ENCODE data around the gene ULBP3. TPM values are rescaled to one million over a fixed set of nuclear protein-coding genes. Genes with fewer than 3 reads are reported as not detected.
A peak's percentile ranks its signal among the peaks of the same experiment; 100 is the strongest.

Gene ULBP3
- total and polyA plus RNA-seq, 9 of the 15 experiments (the other 6 are each of a cell fraction or from before 2014, with no cell fraction given), result 0.25 to 0.33 TPM; not detected in 7

DNA sequence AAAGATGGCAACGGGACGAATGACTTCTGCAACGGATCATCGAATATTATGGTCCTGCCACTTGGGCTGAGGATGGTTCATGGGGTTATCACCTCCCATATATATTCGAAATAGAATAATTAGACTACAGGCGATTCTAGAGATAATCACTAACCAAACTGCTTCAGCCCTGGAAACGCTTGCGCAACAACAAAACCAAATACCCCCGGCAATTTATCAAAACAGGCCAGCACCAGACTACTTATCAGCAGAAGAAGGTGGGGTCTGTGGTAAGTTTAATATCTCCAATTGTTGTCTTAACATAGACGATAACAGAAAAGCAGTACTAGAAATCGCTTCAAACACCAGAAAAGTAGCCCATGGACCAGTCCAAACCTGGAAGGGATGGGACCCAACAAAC, 31.0 kb upstream of the ULBP3 start:
- Histone ChIP-seq H3K4me3 (no peak overlapping the region), H3K9ac (ENCODE audit: insufficient read depth in 1 of 2, low read depth in 2 of 2, low read length in 2 of 2) (no peak overlapping the region), H3K27me3 (ENCODE audit: control insufficient read depth in 2 of 2, insufficient read depth in 2 of 2, low read length in 2 of 2) (peaks cover 51 to 60% of the 10 kb centered on the region in 2 experiments), H3K36me3 (ENCODE audit: control insufficient read depth, insufficient read depth, low read length) (no peaks in the 10 kb centered on the region), H4K20me1 (replicated peaks; ENCODE audit: control insufficient read depth, insufficient read depth, low read length) (0 out of 2 replicates have a peak, but pooled peaks cover 2% of the 10 kb centered on the region), H2AFZ (ENCODE audit: low read depth, low read length) (no peak overlapping the region), H3K9me3 (replicated peaks; ENCODE audit: control insufficient read depth, insufficient read depth, low read depth, low read length) (no peaks in the 10 kb centered on the region), H3K27ac (ENCODE audit: extremely low read depth, low read depth, low read length) (no peak overlapping the region), H3K4me2 (ENCODE audit: insufficient read depth, low read length) (no peak overlapping the region), H3K9me1 (ENCODE audit: control insufficient read depth, insufficient read depth, low read length) (no peaks in the 10 kb centered on the region), H3K79me2 (ENCODE audit: control insufficient read depth, insufficient read depth, low read length) (no peaks in the 10 kb centered on the region), H3K4me1 (replicated peaks in 1 of 2; ENCODE audit: control insufficient read depth in 2 of 2, insufficient read depth in 2 of 2, low read length in 2 of 2) (peaks cover 0 to 3% of the 10 kb centered on the region in 2 experiments; a peak in 1 of 5 replicates)
- FAIRE-seq (no peak), ATAC-seq (no peak), DNase-seq (ENCODE audit: extremely low read depth in 1 of 4, low spot score in 3 of 4) (no peak)
- ChIA-PET POLR2A (no interaction called here), CTCF (ENCODE audit: low intra/inter-chr PET ratio) (no interaction called here)
- in situ Hi-C loops (cut with MboI), result no loop called here
- 3% methylated on average over 11 of the region's 11 CpGs for WGBS (ENCODE audit: insufficient coverage, low coverage, missing lambda C conversion rate)
- intact Hi-C loops (cut with micrococcal nuclease), result no loop called here
- no TSS peak for BruUV-seq (replicated peaks)
- TF ChIP-seq CBFA2T3 (IDR thresholded peaks at IDR 0.05) (peak; percentile 47), HDAC6 (IDR thresholded peaks at IDR 0.05; ENCODE audit: low read depth, low read length) (no peak), NCOR1 (IDR thresholded peaks at IDR 0.05) (no peak), HLTF (IDR thresholded peaks at IDR 0.05) (no peak), HNRNPUL1 (IDR thresholded peaks at IDR 0.05; ENCODE audit: low read length) (no peak), ZNF764 (CRISPR knock-in tag; IDR thresholded peaks at IDR 0.05; ENCODE audit: low read depth) (no peak), JUN (IDR thresholded peaks at IDR 0.05; ENCODE audit: borderline replicate concordance, low read depth, low read length) (no peak), JUN (CRISPR knock-in tag; IDR thresholded peaks at IDR 0.05; ENCODE audit: borderline replicate concordance) (no peak), ZNF551 (CRISPR knock-in tag; IDR thresholded peaks at IDR 0.05) (no peak), SREBF2 (CRISPR knock-in tag; IDR thresholded peaks at IDR 0.05) (no peak), CC2D1A (IDR thresholded peaks at IDR 0.05) (no peak), EP300 (IDR thresholded peaks at IDR 0.05; ENCODE audit: low read length) (peak; percentile 25; the same call in 1 of the 2 replicates), FOXK1 (CRISPR knock-in tag; IDR thresholded peaks at IDR 0.05; ENCODE audit: borderline replicate concordance) (no peak), SIN3A (IDR thresholded peaks at IDR 0.05; ENCODE audit: borderline replicate concordance in 2 of 2, control insufficient read depth in 1 of 2, low read depth in 2 of 2, low read length in 2 of 2) (no peak), RUNX1 (IDR thresholded peaks at IDR 0.05; ENCODE audit: low read depth) (no peak), RNF2 (IDR thresholded peaks at IDR 0.05) (peak; percentile 21; the same call in 1 of the 2 replicates), FOXJ2 (tag; IDR thresholded peaks at IDR 0.05) (0 out of 2 replicates have a peak, but pooled peaks have one; percentile 35), TAL1 (IDR thresholded peaks at IDR 0.05) (0 out of 2 replicates have a peak, but pooled peaks have one; percentile 19)
- TF ChIP-seq, protein P1, sequence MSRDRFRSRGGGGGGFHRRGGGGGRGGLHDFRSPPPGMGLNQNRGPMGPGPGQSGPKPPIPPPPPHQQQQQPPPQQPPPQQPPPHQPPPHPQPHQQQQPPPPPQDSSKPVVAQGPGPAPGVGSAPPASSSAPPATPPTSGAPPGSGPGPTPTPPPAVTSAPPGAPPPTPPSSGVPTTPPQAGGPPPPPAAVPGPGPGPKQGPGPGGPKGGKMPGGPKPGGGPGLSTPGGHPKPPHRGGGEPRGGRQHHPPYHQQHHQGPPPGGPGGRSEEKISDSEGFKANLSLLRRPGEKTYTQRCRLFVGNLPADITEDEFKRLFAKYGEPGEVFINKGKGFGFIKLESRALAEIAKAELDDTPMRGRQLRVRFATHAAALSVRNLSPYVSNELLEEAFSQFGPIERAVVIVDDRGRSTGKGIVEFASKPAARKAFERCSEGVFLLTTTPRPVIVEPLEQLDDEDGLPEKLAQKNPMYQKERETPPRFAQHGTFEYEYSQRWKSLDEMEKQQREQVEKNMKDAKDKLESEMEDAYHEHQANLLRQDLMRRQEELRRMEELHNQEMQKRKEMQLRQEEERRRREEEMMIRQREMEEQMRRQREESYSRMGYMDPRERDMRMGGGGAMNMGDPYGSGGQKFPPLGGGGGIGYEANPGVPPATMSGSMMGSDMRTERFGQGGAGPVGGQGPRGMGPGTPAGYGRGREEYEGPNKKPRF (IDR thresholded peaks at IDR 0.05; ENCODE audit: low read depth, low read length), result no peak
- TF ChIP-seq, protein P2, sequence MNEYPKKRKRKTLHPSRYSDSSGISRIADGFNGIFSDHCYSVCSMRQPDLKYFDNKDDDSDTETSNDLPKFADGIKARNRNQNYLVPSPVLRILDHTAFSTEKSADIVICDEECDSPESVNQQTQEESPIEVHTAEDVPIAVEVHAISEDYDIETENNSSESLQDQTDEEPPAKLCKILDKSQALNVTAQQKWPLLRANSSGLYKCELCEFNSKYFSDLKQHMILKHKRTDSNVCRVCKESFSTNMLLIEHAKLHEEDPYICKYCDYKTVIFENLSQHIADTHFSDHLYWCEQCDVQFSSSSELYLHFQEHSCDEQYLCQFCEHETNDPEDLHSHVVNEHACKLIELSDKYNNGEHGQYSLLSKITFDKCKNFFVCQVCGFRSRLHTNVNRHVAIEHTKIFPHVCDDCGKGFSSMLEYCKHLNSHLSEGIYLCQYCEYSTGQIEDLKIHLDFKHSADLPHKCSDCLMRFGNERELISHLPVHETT (CRISPR knock-in tag; conservative IDR thresholded peaks at IDR 0.05 in 1 of 2, IDR thresholded peaks at IDR 0.05 in 1 of 2), result no peak
- TF ChIP-seq, protein P3, sequence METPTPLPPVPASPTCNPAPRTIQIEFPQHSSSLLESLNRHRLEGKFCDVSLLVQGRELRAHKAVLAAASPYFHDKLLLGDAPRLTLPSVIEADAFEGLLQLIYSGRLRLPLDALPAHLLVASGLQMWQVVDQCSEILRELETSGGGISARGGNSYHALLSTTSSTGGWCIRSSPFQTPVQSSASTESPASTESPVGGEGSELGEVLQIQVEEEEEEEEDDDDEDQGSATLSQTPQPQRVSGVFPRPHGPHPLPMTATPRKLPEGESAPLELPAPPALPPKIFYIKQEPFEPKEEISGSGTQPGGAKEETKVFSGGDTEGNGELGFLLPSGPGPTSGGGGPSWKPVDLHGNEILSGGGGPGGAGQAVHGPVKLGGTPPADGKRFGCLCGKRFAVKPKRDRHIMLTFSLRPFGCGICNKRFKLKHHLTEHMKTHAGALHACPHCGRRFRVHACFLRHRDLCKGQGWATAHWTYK (CRISPR knock-in tag; IDR thresholded peaks at IDR 0.05), result no peak
